ENCODE results near the gene ELOB.

ELOB gene

DNA sequence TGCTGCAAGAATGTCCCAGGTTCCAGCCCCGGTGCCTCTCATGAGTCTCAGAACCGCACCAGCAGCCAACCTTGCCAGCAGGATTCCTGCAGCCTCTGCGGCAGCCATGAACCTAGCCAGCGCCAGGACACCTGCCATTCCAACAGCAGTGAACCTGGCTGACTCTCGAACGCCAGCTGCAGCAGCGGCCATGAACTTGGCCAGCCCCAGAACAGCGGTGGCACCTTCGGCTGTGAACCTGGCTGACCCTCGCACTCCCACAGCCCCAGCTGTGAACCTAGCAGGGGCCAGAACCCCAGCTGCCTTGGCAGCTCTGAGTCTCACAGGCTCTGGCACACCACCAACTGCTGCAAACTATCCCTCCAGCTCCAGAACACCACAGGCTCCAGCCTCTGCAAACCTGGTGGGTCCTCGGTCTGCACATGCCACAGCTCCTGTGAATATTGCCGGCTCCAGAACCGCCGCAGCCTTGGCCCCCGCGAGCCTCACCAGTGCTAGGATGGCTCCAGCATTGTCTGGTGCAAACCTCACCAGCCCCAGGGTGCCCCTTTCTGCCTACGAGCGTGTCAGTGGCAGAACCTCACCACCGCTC, 9.8 kb downstream of the ELOB start:
- no peak for DNase-seq

DNA sequence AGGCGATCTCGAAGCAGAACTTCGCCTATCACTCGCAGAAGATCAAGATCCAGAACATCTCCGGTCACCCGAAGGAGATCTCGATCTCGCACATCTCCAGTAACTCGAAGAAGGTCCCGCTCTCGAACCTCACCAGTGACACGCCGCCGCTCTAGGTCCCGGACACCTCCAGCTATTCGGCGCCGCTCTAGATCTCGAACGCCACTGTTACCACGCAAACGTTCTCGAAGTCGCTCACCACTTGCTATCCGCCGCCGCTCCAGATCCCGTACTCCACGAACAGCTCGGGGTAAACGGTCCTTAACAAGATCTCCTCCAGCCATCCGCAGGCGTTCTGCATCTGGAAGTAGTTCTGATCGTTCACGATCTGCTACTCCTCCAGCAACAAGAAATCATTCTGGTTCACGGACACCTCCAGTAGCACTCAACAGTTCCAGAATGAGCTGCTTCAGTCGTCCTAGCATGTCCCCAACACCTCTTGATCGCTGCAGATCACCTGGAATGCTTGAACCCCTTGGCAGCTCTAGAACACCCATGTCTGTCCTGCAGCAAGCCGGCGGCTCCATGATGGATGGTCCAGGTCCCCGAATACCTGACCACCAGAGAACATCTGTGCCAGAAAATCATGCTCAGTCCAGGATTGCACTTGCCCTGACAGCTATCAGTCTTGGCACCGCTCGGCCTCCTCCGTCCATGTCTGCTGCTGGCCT, 10.5 kb downstream of the ELOB start:
- no peak for DNase-seq

DNA sequence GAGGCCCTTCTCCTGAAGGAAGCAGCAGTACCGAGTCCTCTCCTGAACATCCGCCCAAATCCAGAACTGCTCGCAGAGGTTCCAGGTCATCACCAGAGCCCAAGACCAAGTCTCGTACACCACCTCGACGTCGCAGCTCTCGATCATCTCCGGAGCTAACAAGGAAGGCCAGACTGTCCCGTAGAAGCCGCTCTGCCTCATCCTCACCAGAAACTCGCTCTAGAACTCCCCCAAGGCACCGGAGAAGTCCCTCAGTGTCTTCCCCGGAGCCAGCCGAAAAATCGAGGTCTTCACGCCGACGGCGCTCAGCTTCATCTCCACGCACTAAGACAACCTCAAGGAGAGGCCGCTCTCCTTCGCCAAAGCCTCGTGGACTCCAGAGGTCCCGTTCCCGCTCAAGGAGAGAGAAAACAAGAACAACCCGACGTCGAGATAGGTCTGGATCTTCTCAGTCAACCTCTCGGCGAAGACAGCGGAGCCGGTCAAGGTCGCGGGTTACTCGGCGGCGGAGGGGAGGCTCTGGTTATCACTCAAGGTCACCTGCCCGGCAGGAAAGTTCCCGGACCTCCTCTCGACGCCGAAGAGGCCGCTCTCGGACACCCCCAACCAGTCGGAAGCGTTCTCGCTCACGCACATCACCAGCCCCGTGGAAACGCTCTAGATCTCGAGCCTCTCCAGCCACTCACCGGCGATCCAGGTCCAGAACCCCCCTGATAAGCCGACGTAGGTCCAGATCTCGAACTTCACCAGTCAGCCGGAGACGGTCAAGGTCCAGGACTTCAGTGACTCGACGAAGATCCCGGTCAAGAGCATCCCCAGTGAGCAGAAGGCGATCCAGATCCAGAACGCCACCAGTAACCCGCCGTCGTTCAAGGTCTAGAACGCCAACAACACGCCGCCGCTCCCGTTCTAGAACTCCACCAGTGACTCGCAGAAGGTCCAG, 11.3 kb downstream of the ELOB start:
- DNase-seq: no peak

DNA sequence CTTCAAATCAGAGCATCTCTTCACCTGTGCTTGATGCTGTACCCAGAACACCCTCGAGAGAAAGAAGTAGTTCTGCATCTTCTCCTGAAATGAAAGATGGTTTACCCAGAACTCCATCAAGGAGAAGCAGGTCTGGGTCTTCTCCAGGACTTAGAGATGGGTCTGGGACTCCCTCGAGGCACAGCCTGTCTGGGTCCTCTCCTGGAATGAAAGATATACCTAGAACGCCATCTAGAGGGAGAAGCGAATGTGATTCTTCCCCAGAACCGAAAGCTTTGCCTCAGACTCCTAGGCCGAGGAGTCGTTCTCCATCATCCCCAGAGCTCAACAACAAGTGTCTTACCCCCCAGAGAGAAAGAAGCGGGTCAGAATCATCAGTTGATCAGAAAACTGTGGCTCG, 12.4 kb downstream of the ELOB start:
- no peak for DNase-seq

DNA sequence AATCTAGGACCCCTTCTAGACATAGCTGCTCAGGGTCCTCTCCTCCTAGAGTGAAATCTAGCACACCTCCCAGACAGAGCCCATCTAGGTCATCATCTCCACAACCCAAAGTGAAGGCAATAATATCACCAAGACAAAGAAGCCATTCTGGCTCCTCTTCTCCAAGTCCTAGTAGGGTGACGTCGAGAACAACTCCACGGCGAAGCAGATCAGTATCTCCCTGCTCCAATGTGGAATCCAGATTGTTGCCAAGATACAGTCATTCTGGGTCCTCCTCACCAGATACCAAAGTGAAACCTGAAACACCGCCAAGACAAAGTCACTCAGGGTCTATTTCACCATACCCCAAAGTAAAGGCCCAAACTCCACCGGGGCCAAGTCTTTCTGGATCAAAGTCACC, 13.9 kb downstream of the ELOB start:
- no peak for DNase-seq

DNA sequence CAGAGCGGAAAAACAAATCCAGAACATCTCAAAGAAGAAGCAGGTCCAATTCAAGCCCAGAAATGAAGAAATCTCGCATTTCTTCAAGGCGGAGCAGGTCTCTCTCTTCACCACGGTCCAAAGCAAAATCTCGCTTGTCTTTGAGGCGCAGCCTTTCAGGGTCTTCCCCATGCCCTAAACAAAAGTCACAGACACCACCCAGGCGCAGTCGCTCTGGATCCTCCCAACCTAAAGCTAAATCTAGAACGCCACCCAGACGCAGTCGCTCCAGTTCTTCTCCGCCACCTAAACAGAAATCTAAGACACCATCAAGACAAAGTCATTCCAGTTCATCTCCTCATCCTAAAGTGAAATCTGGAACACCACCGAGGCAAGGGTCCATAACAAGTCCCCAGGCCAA, 14.4 kb downstream of the ELOB start:
- DNase-seq: no peak

DNA sequence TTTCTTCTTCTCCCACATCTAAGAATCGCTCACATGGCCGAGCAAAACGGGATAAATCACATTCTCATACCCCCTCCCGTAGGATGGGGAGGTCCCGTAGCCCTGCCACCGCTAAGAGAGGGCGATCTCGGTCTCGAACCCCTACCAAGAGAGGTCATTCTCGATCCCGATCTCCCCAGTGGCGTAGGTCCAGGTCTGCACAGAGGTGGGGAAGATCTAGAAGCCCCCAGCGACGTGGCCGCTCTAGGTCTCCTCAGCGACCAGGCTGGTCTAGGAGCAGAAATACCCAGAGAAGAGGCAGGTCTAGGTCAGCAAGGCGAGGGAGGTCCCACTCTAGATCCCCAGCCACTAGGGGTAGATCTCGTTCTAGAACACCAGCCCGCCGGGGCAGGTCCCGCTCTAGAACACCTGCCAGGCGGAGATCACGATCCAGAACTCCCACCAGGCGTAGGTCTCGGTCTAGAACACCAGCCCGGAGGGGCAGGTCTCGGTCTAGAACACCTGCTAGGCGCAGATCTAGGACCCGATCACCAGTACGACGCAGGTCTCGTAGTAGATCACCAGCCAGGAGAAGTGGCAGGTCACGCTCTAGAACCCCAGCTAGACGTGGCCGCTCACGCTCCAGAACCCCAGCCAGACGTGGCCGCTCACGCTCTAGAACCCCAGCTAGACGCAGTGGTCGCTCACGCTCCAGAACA, 15.0 kb downstream of the ELOB start:
- no peak for DNase-seq

DNA sequence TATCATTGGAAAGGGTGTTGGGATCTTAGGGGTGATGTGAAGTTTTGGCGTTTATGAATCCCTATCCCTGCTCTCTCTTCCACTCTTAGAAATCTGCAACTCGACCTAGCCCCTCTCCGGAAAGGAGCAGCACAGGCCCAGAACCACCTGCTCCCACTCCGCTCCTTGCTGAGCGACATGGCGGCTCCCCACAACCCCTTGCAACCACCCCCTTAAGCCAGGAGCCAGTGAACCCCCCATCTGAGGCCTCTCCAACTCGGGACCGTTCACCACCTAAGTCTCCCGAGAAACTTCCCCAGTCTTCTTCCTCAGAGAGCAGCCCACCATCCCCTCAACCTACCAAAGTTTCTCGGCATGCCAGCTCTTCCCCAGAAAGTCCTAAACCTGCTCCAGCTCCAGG, 15.6 kb downstream of the ELOB start:
- DNase-seq: no peak

DNA sequence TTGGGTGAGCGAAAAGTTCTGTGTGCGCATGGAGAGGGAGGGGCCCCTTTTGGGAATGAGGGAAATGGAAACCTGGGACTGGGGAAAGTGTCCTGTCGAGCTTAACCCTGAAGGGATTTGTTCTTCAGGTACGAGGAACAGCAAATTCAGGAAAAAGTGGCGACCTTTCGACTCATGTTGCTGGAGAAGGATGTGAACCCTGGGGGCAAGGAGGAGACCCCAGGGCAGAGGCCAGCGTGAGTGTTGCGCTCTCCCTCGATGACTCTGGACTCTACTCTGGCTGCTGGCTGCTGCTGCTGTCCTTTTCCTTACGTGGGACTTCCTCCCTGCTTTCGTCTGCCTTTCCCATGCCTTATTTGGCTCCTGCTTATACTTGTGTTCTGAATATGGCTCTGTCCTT, 19.7 kb downstream of the ELOB start:
- DNase-seq: no peak

DNA sequence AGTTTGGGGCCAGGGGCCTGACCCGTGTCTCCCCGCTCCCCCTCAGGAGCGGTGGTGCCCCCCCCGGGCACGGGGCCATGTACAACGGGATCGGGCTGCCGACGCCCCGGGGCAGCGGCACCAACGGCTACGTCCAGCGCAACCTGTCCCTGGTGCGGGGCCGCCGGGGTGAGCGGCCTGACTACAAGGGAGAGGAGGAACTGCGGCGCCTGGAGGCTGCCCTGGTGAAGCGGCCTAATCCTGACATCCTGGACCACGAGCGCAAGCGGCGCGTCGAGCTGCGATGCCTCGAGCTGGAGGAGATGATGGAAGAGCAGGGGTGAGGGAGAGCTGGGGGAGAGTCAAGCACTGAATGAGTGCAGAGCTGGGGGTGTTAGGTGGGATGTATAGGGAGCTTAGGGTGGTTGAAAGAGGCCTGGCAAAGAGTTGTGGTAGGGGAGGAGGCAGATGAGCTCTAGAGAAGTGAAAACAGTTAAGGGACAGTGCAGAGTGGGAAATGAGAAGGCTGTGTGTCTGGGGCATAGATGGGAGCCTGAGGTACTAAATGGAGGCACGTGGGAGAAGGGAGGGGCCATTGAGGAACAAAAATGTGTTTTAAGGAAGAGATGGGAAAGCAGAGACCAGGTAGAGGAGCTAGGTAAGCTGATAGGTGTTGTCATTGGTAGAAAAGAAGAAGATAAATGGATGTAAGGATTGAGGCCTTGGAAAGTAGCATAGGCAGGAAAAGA, 20.6 kb downstream of the ELOB start:
- no peak for DNase-seq

DNA sequence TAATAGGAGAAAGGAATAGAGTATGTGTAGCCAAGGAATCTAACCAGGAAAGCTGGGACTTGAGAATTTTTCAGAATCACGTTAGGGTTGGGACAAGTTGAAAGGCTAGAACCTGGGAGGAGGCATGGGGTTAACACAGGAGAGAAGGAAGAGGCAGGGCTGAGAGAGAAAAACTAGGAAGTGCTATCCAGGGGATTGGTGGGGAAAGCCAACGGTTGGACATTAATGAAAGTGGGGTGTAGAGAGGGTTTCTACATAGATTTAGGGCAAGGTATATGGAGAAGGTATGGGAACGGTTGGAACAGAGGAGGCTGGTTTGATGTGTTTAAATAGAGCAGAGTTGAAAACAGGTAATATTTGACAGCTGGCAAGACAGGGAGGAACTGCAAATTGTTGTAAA, 21.9 kb downstream of the ELOB start:
- no peak for DNase-seq

DNA sequence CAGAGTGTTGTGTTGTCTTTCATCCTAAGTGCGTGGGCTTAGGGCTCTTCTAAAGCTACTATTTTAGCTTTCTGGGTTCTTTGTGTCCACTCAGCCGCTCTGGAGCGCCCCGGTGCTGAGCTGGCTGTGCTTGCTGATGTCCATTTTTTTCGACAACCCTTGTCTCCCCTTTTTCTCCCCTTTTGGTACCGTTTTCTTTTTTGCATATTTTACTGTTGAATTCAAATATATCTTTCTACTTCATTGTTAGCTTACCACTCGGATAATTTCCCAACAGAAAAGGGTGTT, 23.4 kb downstream of the ELOB start:
- no peak for DNase-seq

DNA sequence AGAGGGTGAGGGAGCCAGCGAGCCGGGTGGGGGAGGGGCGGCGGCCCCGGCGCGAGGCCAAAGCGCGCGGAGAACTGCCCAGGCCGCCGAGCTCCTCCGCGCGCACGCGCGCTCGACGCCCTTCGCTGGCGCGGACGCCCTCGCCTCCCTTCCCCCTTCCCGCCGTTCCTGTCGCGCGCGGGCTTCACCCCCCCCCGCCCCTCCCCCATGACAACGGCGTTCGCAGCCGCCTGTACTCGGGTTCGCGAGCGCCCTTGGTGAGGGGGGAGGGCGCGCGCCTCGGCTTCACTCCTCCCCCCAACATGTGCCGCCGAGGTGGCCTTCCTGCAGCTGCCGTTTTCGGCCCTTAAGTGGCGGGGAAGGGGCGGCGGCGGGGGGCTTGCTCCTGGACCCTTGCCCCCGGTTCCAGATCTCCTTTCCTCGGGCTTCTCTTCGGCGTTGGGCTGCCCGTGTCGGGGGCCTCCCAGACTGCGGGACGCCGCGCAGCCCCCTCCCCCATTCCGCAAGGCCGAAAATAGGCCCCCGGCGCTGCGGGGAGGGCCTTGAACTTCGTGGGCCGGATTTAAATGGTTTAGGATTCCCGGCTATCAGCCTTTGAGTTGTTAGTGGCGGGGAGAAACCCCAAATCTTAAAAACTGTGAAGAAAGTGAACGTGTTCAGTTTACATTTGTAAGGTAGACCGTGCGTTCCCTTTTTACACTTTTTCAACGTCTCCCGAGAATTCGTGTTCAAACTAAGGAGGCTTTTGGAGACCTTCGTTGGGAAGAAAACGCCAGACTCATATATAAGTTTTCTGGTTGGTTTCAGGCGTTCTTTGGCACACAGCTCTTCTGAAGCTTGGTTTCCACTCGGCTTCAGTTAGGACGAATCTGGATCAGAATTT, 24.0 kb downstream of the ELOB start:
- peak; percentile 55 for DNase-seq

DNA sequence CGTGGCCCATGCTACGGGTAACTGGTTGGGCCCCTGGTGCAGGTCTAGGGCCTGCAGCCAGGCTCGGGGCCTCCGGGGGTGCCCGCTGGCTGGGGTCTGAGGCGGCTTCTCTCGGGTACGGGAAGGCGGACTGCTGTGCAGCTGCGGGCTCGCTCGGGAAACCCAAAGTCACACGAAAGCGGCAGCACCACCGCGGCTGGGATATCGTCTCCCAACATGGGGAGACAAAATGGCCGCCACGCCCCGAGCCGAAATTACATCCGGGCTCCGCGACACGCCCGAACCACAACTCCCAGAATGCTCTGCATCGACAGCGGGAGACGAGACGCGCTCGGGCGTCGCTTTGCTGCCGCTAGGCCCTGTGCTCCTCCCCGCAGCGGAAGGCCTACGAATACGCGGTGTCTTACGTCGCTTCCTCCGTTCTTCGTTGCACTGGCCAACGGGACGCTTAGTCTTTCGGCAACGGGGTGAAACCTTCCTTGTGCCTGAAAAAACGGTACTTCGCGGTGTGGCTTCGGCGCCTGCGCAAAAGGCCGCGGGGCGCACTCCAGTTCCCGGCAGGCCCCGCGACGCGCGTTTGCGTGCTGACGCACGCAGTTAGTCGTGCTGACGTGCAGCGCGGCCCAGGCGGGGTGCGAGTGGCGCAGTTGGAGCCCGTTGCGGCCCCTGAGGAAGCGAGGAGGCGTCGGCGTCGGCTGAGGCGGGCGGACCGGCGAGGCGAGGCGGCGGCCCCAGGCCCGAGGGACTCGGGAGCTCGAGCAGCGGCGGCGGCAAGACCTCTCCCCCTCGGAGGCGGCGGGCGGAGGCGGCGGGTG, 24.8 kb downstream of the ELOB start, which contains the start of gene SRRM2:
Gene SRRM2, plus strand, starts transcription at position 604 of the 815 bp plus-strand sequence. CDS start 3,727 bp downstream, outside the sequence.
- DNase-seq: peak; percentile 87

DNA sequence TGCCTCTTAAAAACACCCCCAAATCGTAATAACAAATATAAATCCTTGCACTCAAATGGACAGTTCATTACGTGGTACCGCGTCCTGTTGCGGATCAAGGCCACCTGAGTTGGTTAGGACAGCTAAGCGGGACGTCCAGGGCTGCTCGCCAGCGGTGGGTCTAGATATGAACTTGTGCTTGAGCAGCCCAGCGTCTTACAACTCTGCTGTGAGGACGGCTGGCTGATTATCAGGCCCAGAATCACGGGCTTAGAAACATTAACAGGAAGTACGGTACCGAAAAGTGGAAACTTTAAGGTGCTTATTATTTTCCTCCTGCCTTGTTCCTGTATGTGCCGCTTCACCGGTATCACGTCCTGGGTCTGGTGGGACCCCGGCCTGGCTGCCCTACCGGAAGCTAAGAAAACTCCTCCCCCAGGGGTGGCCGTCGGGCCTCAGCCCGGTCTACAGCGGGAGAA, 25.5 kb downstream of the ELOB start:
- no peak for DNase-seq

DNA sequence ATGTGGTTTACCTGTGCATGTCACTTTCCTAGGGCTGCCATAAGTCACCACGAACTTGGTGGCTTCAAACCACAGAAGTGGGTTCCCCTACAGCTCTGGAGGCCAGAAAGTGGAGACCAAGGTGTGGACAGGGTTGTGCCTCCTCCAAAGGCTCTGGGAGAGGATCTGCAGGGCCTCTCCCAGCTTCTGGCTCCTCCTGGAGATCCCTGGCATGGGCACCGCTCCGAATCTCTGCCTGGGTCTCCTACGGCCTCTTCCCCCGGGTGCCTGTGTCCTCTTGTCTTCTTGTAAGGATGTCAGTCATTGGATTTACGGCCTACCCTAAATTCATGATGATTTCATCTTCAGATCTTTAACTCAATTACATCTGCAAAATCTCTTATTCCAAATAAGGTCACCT, 27.1 kb downstream of the ELOB start:
- DNase-seq: no peak

DNA sequence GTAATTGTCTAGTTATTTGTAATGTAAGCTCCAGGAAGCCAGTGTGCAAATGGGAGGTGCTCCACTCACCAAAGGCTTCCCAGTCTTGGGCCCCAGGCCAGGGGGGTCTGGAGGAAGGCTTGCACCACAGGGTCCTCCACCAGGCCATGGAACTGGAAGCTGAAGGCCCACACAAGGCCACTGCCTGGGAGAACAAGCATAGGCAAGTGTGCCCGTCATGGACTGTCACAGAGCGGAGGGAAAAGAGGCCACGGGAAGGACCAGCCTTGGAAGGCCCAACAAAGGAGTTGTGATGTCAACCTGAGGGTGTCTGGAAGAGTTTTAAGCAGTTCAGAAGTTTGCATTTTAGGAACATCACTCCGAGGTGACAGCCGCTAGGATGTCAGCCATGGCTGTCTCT, 27.6 kb downstream of the ELOB start:
- no peak for DNase-seq

DNA sequence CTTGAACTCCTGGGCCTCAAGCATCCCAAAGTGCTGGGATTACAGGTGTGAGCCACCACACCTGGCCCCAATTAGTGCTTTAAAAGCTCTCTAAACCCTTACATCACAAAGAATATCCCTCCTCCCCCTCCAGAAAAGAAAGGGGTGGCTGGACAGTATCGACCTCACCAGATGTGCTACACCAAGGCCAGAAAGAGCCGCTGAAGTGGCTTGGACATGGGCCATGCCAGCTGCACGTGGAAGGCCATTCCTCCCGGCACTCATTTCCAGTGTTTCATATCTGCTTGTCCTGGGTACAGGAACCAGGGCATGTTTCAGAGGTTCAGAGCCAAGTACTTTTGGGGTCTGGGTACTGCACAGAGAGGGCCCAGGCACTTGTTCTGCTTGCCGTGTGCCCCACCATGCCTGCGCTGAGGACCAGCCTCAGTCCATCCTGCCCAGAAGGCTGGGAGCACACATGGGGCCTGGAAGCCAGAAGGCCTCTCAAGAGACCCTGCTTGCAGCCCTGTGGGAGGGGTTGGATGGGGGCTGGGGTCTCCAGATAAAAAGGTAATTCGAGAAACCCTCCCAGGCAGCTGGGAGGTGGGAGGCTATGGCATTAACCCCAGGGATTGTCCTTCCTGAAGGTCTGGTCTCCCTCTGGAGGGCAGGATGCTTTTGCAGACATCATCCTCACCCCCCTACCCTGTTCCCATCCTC, 28.2 kb downstream of the ELOB start:
- DNase-seq: no peak

DNA sequence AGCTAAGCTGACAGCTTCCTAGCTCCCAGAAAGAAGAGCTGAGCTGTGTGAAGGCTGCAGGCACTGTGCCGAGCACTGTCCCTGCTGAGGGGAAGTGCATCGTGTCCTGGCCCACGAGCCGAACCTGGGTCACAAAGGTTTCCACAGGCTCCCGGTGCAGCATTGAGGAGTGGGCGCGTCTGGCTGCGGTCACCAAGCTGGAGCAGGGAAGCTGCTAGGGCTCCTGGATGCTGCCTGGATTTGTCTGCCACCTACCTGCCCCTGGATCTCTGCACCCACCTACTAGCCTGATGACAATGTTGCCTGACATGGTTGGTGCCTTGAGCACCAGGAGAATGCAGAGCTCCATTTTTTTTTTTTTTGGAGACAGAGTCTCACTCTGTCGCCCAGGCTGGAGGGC, 31.1 kb downstream of the ELOB start:
- DNase-seq: no peak

Data from DMS153 (cell line).